Breast epithelium (tissue), 4 donors: ENCODE results near the gene PCGF2. TPM values are rescaled to one million over a fixed set of nuclear protein-coding genes. Genes with fewer than 3 reads are reported as not detected.

Source experiments
- DNase-seq, 2 donors: peaks; one replicate each; pipeline ENCODE4 v3.0.0-alpha.2; 2019; ENCODE audit warnings: low spot score in 2 of 2
- H3K27ac ChIP-seq, 2 donors: fragments of 200-600 bp; sonication (generic) in 1 of 2; one replicate each; pipeline ENCODE4 v1.5.1; 2016 to 2019; ENCODE audit warnings: mild to moderate bottlenecking in 1 of 2
- H3K27me3 ChIP-seq, 2 donors: fragments of 200-600 bp; sonication (generic) in 1 of 2; one replicate each; pipeline versions ENCODE4 v1.5.1 to v1.6.0; 2017 to 2019; ENCODE audit warnings: control low read depth in 1 of 2, mild to moderate bottlenecking in 1 of 2
- H3K36me3 ChIP-seq: fragments of 200-600 bp; one replicate; pipeline ENCODE4 v1.5.1; 2019
- H3K4me1 ChIP-seq, 2 donors: fragments of 200-600 bp; sonication (generic); one replicate each; pipeline ENCODE4 v1.5.1; 2016 to 2019; ENCODE audit warnings: control low read depth in 1 of 2
- H3K4me3 ChIP-seq, 3 donors: fragments of 200-600 bp; sonication (generic); 1 replicate in 2 of 3; 2 replicates in 1 of 3; pipeline ENCODE4 v1.5.1; 2016 to 2019; ENCODE audit warnings: mild to moderate bottlenecking in 3 of 3, moderate library complexity in 2 of 3
- H3K9me3 ChIP-seq, 2 donors: fragments of 200-600 bp; sonication (generic) in 1 of 2; one replicate each; pipeline ENCODE4 v1.5.1; 2016 to 2019; ENCODE audit warnings: control low read depth in 1 of 2
- POLR2A ChIP-seq: fragments of 450-650 bp; IDR thresholded peaks from one replicate; pipeline ENCODE4 v1.6.1; 2016; ENCODE audit warnings: antibody characterized with exemption, mild to moderate bottlenecking, moderate library complexity
- POLR2AphosphoS5 ChIP-seq, 3 donors: sonication (generic); formaldehyde crosslinking; IDR thresholded peaks; one replicate each; pipeline ENCODE4 v1.6.1; 2017; ENCODE audit warnings: antibody characterized with exemption in 3 of 3
- intact Hi-C: fragments of 100-400 bp; cut with DNase I; formaldehyde crosslinking; loops from one replicate; pipeline ENCODE4 v1.15.1; 2023; ENCODE audit warnings: low total_unique reads
- total RNA-seq, 3 donors: library from RNA; depleted of rRNA; stranded (reverse); fragments of >200 nt; gene quantifications; one replicate each; pipeline ENCODE4 v1.1.0, GENCODE V29; 2016
- TF ChIP-seq, protein P1 (sequence below), 3 donors: fragments of 450-650 bp; IDR thresholded peaks; one replicate each; pipeline ENCODE4 v1.5.1; 2016 to 2017; ENCODE audit warnings: antibody characterized with exemption in 3 of 3, mild to moderate bottlenecking in 3 of 3, moderate library complexity in 3 of 3

Gene PCGF2
- total RNA-seq, 3 donors from 2014 or later, result 6.4 to 9.5 (median 9.3) TPM

DNA sequence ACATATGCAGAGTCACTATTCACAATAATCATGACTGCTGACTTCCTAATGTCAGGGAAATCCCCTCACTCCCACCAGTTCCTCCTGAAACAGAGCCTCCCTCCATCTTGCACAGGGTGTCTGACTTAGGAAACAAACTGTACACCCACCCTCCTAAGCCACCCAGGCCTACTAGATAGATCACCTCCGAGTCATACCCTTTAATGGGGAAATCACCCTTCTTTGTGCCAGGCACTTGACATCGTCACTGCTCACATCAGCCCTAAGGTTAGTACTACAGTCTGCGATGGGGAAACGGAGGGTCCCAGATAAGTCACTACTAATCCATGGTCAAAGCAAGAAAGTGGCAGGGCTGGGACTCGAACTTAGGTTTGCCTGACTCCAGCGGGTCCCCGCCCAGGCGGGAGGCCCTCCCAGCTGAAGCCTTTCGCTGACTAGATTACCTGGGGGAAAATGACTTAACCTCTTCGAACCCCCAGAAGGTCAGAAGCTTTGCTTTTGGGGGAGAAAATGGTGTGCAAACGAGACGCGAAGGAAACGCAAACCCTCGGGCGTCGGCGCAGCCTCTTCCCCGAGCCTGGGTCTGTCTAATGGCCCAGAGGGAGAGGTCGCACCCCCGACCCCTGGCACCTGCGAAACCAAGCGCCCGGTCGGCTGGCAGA, 46.5 kb downstream of the PCGF2 start:
- TF ChIP-seq POLR2AphosphoS5 (IDR thresholded peaks at IDR 0.05), result peak in 1 of 3 donors; percentile 4
- TF ChIP-seq, protein P1, sequence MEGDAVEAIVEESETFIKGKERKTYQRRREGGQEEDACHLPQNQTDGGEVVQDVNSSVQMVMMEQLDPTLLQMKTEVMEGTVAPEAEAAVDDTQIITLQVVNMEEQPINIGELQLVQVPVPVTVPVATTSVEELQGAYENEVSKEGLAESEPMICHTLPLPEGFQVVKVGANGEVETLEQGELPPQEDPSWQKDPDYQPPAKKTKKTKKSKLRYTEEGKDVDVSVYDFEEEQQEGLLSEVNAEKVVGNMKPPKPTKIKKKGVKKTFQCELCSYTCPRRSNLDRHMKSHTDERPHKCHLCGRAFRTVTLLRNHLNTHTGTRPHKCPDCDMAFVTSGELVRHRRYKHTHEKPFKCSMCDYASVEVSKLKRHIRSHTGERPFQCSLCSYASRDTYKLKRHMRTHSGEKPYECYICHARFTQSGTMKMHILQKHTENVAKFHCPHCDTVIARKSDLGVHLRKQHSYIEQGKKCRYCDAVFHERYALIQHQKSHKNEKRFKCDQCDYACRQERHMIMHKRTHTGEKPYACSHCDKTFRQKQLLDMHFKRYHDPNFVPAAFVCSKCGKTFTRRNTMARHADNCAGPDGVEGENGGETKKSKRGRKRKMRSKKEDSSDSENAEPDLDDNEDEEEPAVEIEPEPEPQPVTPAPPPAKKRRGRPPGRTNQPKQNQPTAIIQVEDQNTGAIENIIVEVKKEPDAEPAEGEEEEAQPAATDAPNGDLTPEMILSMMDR (IDR thresholded peaks at IDR 0.05), result no peak
- TF ChIP-seq POLR2A, result no peak
- peaks cover 3 to 4% of the 10 kb centered on the region in 2 donors for H3K4me1 ChIP-seq
- H3K36me3 ChIP-seq, result no peaks in the 10 kb centered on the region
- intact Hi-C loops, result no loop called here
- H3K9me3 ChIP-seq, result no peaks in the 10 kb centered on the region
- peak overlapping the region; percentile 96 to 98 for H3K27ac ChIP-seq
- H3K4me3 ChIP-seq, result peak overlapping the region; percentile 81 to 98 (median 92)
- H3K27me3 ChIP-seq, result no peaks in the 10 kb centered on the region
- peak in 1 of 2 donors; percentile 29 for DNase-seq

DNA sequence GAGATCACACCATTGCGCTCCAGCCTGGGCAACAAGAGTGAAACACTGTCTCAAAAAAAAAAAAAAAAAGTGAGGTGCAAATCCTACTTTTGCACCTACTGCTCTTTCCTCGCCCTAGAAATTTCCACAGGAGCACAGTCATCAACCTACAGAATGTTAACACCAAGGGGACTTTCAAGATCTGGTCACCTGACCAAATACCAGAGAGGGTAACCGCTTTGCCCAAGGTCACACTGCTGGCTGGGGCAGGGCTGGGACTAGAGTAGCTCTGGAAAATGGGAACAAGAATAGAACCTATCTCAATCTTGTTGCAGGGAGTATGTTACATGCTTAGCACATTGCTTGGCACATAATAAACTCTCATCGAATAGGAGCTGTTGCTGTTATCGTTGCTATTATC, 49.4 kb downstream of the PCGF2 start:
- DNase-seq, result no peak
- intact Hi-C loops, result no loop called here
- Histone ChIP-seq H3K9me3 (no peaks in the 10 kb centered on the region), H3K36me3 (no peaks in the 10 kb centered on the region), H3K27ac (no peak overlapping the region), H3K4me3 (no peak overlapping the region), H3K27me3 (no peaks in the 10 kb centered on the region), H3K4me1 (peaks cover 4 to 9% of the 10 kb centered on the region in 2 donors)
- TF ChIP-seq POLR2AphosphoS5 (IDR thresholded peaks at IDR 0.05) (no peak), POLR2A (no peak)
- TF ChIP-seq, protein P1 (IDR thresholded peaks at IDR 0.05), result no peak

DNA sequence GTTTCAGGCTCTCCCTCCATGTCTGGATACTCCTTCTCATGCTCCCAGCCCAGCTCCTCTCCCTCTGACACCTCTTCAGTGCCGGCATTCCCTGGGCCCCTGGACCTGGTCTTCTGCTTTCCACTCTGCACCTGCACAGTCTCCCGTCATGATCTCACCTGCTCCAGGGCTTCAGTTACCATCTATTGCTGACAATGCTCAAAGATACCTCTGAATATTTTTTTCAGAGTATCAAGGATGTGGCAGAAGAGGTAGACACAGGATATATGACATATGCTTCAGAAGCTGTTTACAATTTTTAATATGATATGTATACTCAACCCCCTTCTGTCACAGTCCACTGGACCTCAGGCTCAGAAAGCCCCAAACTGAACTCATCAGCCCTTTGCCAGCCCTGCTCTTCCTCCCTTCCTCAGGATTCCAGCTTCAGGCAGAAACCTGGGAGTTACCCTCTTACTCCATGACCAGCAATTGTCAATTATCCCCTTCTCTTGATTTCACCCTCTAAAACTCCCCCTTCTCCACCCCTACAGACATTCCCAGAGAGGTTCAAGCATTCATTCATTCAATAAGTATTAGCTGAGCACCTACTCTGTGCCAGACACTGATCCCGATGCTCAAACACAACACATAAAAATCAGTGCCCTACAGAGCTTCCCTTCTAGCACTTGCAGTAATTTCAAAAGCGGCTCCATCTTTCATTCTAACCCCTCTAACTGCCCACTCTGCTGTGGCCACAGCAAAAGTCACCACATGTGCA, 50.9 kb downstream of the PCGF2 start:
- intact Hi-C loops, result no loop called here
- H3K9me3 ChIP-seq, result no peaks in the 10 kb centered on the region
- H3K4me1 ChIP-seq, result peaks cover 9% of the 10 kb centered on the region in 2 donors
- DNase-seq, result no peak
- TF ChIP-seq, protein P1 (IDR thresholded peaks at IDR 0.05), result no peak
- TF ChIP-seq POLR2AphosphoS5 (IDR thresholded peaks at IDR 0.05) (no peak), POLR2A (no peak)
- H3K27ac ChIP-seq, result no peak overlapping the region
- no peak overlapping the region for H3K4me3 ChIP-seq
- H3K27me3 ChIP-seq, result no peaks in the 10 kb centered on the region
- no peaks in the 10 kb centered on the region for H3K36me3 ChIP-seq

DNA sequence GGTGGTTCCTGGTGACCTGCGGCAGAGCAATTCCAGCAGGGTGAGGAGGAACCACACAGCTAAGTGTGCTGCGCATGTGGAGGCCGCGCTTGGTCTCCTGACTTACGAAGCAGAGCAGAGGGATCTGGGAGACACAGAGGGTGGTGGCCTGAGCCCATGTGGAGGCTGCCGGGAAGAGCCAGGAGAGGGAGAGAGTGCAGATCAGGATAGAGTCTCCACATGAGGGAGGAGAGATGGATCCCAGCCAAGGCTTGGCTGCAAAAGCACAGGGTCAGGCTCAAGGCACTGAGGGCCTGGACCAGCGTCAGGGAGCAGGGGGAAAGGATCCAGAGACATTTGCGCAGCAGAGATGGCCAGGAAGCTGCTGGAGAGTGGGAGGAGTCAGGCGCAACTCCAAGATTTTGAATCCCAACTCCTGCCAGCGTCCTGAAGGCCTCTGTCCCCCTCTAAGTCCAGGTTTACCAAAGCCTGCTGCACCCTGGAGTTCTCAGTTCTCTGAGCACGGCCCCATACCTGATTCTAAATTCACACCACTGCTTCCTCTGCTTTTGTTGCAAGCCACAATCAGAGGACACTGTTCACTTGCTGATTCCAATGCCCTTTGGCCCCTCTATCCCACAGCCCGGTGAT, 54.3 kb downstream of the PCGF2 start:
- intact Hi-C loops, result no loop called here

More for the DNA sequence above, 54.3 kb downstream of the PCGF2 start:
- H3K9me3 ChIP-seq, result no peaks in the 10 kb centered on the region
- peak in 2 of 3 donors; percentile 52 to 57 for TF ChIP-seq POLR2AphosphoS5 (IDR thresholded peaks at IDR 0.05)
- TF ChIP-seq, protein P1 (IDR thresholded peaks at IDR 0.05), result no peak
- no peak for TF ChIP-seq POLR2A
- peak; percentile 70 to 77 for DNase-seq
- H3K4me3 ChIP-seq, result peak overlapping the region in 1 of 3 donors; percentile 23
- peak overlapping the region; percentile 64 to 91 for H3K27ac ChIP-seq
- no peaks in the 10 kb centered on the region for H3K27me3 ChIP-seq
- H3K36me3 ChIP-seq, result no peaks in the 10 kb centered on the region
- peaks cover 5 to 6% of the 10 kb centered on the region in 2 donors for H3K4me1 ChIP-seq
